GM12874 (cell line): ENCODE data around the gene EGFR.

Experiments used
- TF ChIP-seq, protein P1 (sequence below): IDR thresholded peaks from 2 replicates; pipeline ENCODE4 v1.5.1; 2011; ENCODE audit warnings: low read depth, mild to moderate bottlenecking, control low read depth, low read length, moderate library complexity; ENCODE audit not compliant: insufficient read depth

EGFR gene

DNA sequence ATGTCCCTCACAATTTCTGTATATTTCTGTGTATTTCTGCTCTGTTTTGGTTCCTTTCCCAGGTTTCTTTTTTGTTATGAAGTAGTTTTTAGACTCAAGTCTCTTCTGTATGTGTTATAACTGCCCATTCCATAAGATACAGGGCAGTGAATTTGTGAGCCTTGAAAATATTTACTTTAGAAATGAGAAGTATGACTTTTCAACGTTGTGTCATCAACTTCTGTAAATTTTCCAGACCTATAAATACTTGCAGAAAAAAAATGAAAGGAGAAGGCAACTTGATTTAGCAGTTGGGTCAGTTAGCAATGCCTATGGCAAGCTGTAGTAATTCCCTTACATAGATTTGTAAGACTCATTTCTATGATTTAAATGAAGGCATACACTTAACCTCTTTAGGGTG, 11.5 kb downstream of the EGFR start:
- TF ChIP-seq, protein P1, sequence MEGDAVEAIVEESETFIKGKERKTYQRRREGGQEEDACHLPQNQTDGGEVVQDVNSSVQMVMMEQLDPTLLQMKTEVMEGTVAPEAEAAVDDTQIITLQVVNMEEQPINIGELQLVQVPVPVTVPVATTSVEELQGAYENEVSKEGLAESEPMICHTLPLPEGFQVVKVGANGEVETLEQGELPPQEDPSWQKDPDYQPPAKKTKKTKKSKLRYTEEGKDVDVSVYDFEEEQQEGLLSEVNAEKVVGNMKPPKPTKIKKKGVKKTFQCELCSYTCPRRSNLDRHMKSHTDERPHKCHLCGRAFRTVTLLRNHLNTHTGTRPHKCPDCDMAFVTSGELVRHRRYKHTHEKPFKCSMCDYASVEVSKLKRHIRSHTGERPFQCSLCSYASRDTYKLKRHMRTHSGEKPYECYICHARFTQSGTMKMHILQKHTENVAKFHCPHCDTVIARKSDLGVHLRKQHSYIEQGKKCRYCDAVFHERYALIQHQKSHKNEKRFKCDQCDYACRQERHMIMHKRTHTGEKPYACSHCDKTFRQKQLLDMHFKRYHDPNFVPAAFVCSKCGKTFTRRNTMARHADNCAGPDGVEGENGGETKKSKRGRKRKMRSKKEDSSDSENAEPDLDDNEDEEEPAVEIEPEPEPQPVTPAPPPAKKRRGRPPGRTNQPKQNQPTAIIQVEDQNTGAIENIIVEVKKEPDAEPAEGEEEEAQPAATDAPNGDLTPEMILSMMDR = no peak

DNA sequence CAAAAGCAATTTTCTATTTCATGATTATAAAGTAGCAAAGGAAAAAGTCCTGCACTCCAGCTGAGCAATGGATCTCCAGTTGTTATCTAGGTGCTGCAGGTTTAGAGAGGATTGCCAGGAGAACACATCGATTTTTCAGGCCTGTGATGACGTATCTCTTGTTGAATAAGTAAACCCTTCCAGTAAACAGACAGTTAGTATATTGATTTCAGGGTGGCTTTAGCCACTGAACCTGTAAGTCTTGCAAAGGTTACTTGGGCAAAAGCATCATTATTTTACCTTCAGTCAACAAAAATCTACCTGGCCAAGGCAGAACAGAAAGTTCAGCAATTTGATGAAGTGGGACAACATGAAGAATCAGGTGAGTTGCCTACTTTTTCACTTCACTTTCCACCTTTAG, 12.3 kb downstream of the EGFR start:
- TF ChIP-seq, protein P1 = no peak

DNA sequence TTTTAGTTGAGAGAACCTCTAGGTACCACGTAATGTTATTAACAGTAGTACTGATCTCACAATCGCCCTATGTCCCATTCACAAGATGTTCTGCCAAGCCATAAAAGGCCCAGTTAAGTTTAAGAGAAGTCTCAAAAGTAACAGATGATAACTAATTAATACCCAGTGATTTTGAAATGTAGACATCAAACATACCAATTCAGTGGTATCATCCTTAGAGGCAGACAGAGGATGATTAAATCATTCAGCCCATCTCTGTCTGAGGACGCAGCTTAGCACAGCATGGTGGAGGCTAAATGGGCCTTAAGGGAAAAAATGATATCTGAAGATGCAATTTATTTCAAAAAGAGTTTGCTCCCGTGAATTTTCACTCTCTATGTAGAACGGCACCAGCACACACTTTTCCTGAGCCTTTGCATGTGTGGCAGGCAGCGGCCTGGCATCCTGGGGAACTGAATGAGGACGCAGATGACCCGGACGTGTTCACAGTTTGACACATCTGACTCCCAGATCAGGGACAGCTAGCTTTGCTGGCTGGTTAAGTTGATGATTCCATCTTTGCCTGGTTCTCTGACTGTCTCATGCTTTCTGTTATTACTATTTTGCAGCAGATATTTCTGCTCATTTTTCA, 13.4 kb downstream of the EGFR start:
- TF ChIP-seq, protein P1 = no peak

DNA sequence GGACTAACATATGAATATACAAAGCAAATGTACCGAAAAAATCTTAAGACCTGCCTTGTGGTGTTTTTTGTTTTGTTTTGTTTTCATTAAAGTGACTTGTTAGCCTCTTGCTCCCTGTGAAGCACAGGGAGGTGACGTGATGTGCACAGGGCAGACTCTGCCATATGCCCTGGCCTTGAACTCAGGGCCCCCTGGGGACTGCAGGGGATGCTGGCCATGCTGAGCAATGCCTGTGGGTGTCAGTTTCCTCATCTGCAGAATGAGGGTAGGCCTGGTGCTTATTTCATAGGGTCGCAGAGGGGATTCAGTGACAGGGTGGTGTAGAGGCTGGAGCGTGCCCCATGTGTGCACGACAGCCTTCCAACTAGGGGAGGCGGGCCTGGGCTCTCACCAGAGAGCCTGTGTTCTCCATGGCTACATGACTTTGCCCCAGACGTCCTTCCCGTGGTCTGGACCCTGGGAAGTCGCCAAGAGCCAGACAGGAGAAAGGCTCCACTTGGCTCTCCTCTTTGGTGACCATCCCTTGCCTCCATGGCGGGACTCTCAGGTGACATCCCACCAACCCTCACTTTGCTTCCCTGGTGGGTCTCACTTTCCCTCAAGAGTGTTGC, 14.5 kb downstream of the EGFR start:
- TF ChIP-seq, protein P1 = no peak

DNA sequence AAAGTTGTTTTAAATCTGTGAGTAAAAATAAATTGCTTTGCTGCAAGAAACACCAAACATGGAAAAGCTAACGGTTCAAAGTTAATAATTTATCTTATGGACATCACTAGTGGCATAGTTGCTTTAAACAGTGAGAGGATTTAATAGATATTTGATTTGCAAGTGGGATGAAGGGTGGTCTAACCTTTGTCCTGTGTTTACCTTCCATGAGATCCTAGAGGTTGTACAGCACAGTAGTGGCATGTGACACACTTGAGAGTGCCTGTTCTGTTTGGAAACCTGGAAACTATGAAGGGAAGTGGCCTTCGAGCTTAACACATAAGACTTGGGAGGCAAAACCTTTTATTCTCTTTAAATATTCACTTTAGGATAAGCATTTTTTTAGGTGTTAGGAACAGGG, 16.0 kb downstream of the EGFR start:
- TF ChIP-seq, protein P1 = no peak

DNA sequence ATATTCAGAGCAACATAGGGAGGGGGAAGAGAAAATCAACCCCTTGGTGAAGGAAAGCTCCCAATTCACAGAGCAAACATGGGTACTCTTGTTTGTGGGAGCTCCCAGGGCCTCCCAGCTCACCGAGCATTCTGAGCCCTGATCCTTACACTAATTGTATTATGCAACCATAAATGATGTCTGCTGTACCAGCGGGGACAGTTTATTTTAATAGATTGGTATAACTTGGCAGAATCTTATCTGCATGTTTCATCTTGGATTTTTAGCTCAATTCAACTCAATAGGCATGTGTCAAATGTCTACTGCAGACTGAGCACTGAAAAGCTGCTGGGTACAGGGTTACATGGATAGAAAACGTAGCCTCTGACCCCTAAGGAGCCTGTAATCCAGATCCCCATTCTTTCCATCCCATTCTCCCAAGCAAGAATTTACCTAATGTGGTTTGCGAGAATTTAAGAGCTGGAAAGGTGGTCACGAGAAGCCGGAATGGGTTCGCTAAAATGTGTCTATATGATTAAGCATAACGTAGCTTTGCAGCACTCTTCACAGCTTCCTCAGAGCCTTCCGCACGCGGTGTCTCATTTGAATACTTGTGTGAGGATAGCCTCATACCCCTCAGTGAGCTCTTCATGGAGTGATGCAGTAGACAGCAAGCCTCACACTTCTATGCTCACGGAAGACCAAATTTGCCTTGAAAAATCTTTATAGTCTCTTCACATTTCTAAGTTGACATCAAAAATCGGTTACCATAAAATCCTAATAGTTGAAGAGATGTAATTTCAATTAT, 18.3 kb downstream of the EGFR start:
- TF ChIP-seq, protein P1 = no peak

DNA sequence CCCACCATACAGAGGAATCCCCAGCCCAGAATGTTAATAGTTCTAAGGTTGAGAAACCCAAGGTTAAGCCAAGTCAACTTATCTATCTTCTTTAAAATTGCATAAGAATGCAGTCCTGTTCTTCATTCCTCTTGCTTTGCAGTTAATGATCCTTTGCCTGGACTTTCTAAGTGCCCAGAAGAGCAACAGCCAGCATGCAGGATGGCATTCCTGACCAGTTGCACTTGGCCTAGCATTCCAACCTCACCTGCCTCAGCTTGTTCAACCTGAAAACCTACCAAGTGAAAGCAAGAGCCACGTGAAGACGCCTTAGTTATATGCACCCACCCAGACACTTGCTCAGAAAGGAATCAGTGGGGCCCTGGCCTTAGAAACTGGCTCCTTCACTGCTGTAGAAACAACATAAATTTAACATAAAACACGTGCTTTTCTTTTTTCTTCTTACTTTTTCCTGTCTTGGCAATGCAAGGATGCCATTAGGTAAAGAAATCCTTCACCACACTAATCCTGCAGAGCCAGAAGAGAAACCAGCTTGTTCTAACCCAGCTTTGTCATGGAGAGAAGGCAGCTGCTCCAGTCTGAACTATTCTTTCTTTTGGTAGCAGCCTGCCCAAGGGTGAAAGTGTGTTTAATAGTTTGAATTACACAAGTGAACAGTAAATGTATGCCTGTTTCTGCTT, 25.0 kb downstream of the EGFR start:
- TF ChIP-seq, protein P1 = no peak
